MM.1S (cell line): ENCODE results near the gene SGCD.

ENCODE experiments used
- DNase-seq: peaks from one replicate; pipeline ENCODE4 v3.0.0-alpha.2; 2015
- H2AFZ ChIP-seq: fragments of 300-600 bp; sonication (generic); 2 replicates; pipeline ENCODE4 v1.6.0; 2016; ENCODE audit warnings: antibody characterized with exemption, low read length
- H3F3A ChIP-seq: fragments of 300-600 bp; sonication (generic); 2 replicates; pipeline ENCODE4 v1.6.1; 2016; ENCODE audit warnings: mild to moderate bottlenecking, antibody characterized with exemption, low read length, moderate library complexity, mixed read lengths; ENCODE audit not compliant: insufficient read depth
- H3K27ac ChIP-seq: fragments of 300-600 bp; sonication (generic); 2 replicates; pipeline ENCODE4 v1.5.1; 2016; ENCODE audit warnings: mild to moderate bottlenecking, low read length
- H3K27me3 ChIP-seq: fragments of 300-600 bp; sonication (generic); replicated peaks from 2 replicates; pipeline ENCODE4 v1.6.0; 2016; ENCODE audit warnings: low read length; ENCODE audit not compliant: insufficient read depth
- H3K36me3 ChIP-seq: fragments of 300-600 bp; sonication (generic); replicated peaks from 2 replicates; pipeline ENCODE4 v1.6.1; 2016; ENCODE audit warnings: mild to moderate bottlenecking, low read length, mixed read lengths; ENCODE audit not compliant: insufficient read depth
- H3K4me1 ChIP-seq: fragments of 300-600 bp; sonication (generic); 2 replicates; pipeline ENCODE4 v1.6.1; 2016; ENCODE audit warnings: low read length, mixed read lengths
- H3K4me2 ChIP-seq: fragments of 300-600 bp; sonication (generic); 2 replicates; pipeline ENCODE4 v1.6.0; 2016; ENCODE audit warnings: low read depth, low read length
- H3K4me3 ChIP-seq: fragments of 300-600 bp; sonication (generic); 2 replicates; pipeline ENCODE4 v1.5.1; 2016; ENCODE audit warnings: low read length, mixed read lengths
- H3K79me2 ChIP-seq: fragments of 300-600 bp; sonication (generic); 2 replicates; pipeline ENCODE4 v1.6.1; 2016; ENCODE audit warnings: mixed run types, low read length, mixed read lengths
- H3K9ac ChIP-seq: fragments of 300-600 bp; sonication (generic); 2 replicates; pipeline ENCODE4 v1.6.1; 2016; ENCODE audit warnings: low read length, mixed read lengths
- H3K9me2 ChIP-seq: fragments of 300-600 bp; sonication (generic); replicated peaks from 2 replicates; pipeline ENCODE4 v1.6.1; 2016; ENCODE audit warnings: mild to moderate bottlenecking, low read length, mixed read lengths; ENCODE audit not compliant: insufficient read depth
- H3K9me3 ChIP-seq: fragments of 300-600 bp; sonication (generic); replicated peaks from 2 replicates; pipeline ENCODE4 v1.6.1; 2016; ENCODE audit warnings: mild to moderate bottlenecking, low read length, mixed read lengths; ENCODE audit not compliant: insufficient read depth
- H4K20me1 ChIP-seq: fragments of 300-600 bp; sonication (generic); 2 replicates; pipeline ENCODE4 v1.6.1; 2016; ENCODE audit warnings: mild to moderate bottlenecking, low read length, moderate library complexity, mixed read lengths; ENCODE audit not compliant: insufficient read depth
- EZH2 ChIP-seq: fragments of 300-600 bp; sonication (generic); optimal IDR thresholded peaks from 2 replicates; pipeline ENCODE3; 2017; ENCODE audit warnings: low read depth, mild to moderate bottlenecking, antibody characterized with exemption, low read length, mixed read lengths
- EZH2phosphoT487 ChIP-seq: fragments of 300-600 bp; sonication (generic); IDR thresholded peaks from 2 replicates; pipeline ENCODE4 v1.6.1; 2018; ENCODE audit warnings: antibody characterized with exemption, low read length
- TF ChIP-seq, protein P1 (sequence below): fragments of 300-600 bp; sonication (generic); IDR thresholded peaks from 2 replicates; pipeline ENCODE4 v1.5.1; 2016; ENCODE audit warnings: antibody characterized with exemption, low read length, mixed read lengths

The SGCD gene

DNA sequence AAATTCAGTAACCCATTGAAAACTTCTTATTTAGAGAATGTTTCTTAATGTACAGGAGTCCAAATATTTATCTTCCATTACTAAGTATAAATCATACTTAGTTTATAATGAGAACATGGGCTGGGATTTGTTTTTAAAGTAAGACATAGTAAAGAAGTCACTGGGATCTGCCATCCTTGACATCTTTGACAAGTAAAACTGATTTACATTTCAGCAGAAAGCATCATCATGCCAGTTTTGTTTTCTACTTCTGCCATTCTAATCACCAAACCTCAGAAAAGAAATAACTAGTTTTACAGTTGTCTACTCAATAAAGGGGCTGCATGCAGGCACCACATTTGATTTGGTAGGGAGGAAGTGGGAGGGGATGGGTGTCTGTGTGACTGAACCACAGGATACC is 301.5 kb downstream of the SGCD start:
- Histone ChIP-seq H3K27ac (no peak overlapping the region), H3K4me3 (no peak overlapping the region), H3K79me2 (no peaks in the 10 kb centered on the region), H3K9ac (no peak overlapping the region), H3K9me2 (no peaks in the 10 kb centered on the region), H2AFZ (no peak overlapping the region), H3K4me1 (no peaks in the 10 kb centered on the region), H3K9me3 (no peaks in the 10 kb centered on the region), H3F3A (no peaks in the 10 kb centered on the region), H3K4me2 (no peak overlapping the region), H4K20me1 (no peaks in the 10 kb centered on the region), H3K36me3 (no peaks in the 10 kb centered on the region), H3K27me3 (no peaks in the 10 kb centered on the region)
- TF ChIP-seq EZH2 = no peak
- TF ChIP-seq, protein P1, sequence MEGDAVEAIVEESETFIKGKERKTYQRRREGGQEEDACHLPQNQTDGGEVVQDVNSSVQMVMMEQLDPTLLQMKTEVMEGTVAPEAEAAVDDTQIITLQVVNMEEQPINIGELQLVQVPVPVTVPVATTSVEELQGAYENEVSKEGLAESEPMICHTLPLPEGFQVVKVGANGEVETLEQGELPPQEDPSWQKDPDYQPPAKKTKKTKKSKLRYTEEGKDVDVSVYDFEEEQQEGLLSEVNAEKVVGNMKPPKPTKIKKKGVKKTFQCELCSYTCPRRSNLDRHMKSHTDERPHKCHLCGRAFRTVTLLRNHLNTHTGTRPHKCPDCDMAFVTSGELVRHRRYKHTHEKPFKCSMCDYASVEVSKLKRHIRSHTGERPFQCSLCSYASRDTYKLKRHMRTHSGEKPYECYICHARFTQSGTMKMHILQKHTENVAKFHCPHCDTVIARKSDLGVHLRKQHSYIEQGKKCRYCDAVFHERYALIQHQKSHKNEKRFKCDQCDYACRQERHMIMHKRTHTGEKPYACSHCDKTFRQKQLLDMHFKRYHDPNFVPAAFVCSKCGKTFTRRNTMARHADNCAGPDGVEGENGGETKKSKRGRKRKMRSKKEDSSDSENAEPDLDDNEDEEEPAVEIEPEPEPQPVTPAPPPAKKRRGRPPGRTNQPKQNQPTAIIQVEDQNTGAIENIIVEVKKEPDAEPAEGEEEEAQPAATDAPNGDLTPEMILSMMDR = no peak
- TF ChIP-seq EZH2phosphoT487 = no peak
- DNase-seq = no peak

DNA sequence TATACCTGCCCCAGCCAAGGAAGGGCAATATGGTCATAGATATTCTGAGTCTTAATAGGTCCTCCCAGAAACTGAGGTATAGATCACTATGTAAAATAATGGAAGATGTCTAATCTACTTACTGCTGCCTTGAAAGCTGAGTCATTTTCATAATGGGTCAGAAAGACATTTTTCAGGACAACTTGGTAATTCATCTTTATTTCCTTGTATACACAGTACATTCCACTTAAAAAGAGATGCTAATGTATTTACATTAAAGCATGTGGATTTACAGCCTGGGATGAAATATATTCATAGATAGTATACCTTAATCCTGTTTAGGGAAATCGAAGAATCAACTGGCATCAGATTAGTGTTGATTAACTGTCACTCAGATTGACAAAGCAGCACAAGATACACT is 304.0 kb downstream of the SGCD start:
- Histone ChIP-seq H3K4me2 (no peak overlapping the region), H3K36me3 (no peaks in the 10 kb centered on the region), H3K9ac (no peak overlapping the region), H3F3A (no peaks in the 10 kb centered on the region), H3K4me3 (no peak overlapping the region), H3K9me3 (no peaks in the 10 kb centered on the region), H3K4me1 (no peaks in the 10 kb centered on the region), H4K20me1 (no peaks in the 10 kb centered on the region), H2AFZ (no peak overlapping the region), H3K9me2 (no peaks in the 10 kb centered on the region), H3K79me2 (no peaks in the 10 kb centered on the region), H3K27me3 (no peaks in the 10 kb centered on the region), H3K27ac (no peak overlapping the region)
- DNase-seq = no peak
- TF ChIP-seq, protein P1 = no peak
- no peak for TF ChIP-seq EZH2phosphoT487
- no peak for TF ChIP-seq EZH2

DNA sequence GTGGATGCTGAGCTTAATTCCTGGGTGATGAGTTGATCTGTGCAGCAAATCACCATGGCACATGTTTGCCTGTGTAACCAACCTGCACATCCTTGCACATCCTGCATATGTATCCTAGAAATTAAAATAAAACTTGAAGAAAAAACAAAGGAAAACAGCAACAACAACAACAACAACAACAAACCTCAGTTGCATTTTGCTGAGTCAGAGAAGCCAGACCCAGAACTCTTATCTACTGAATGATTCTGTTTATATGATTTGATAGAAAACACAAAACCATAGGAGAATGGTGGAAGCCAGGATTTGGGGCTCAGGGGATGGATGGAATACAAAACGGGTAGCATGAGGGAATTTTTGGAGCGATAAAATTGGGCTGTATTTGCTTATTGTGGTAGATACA is 307.3 kb downstream of the SGCD start:
- no peaks in the 10 kb centered on the region for H3K9me3 ChIP-seq
- H4K20me1 ChIP-seq = no peaks in the 10 kb centered on the region
- no peaks in the 10 kb centered on the region for H3F3A ChIP-seq
- H3K9me2 ChIP-seq = no peaks in the 10 kb centered on the region
- no peaks in the 10 kb centered on the region for H3K4me1 ChIP-seq
- H3K27me3 ChIP-seq = no peaks in the 10 kb centered on the region
- no peak overlapping the region for H3K27ac ChIP-seq
- no peak overlapping the region for H3K9ac ChIP-seq
- H3K79me2 ChIP-seq = no peaks in the 10 kb centered on the region
- H3K4me2 ChIP-seq = no peak overlapping the region
- no peak for DNase-seq
- no peak overlapping the region for H2AFZ ChIP-seq
- no peaks in the 10 kb centered on the region for H3K36me3 ChIP-seq
- H3K4me3 ChIP-seq = no peak overlapping the region
- TF ChIP-seq, protein P1 = no peak
- TF ChIP-seq EZH2 (no peak), EZH2phosphoT487 (no peak)
